Mesothelial cell of epicardium (in vitro differentiated cells): ENCODE results near the gene PPP1R7. TPM values are rescaled to one million over a fixed set of nuclear protein-coding genes. Genes with fewer than 3 reads are reported as not detected.

Experiments
- DNase-seq, 2 experiments: peaks; one replicate each; pipeline ENCODE4 v3.0.0; 2021; ENCODE audit warnings: low spot score in 2 of 2; ENCODE audit not compliant: unreplicated experiment in 2 of 2
- H3K27ac Mint-ChIP-seq: 2 replicates; pipeline ENCODE4 v1.8.0; 2021; ENCODE audit warnings: mixed read lengths
- H3K27me3 Mint-ChIP-seq: 2 replicates; pipeline ENCODE4 v1.8.0; 2021; ENCODE audit warnings: low read depth, mixed read lengths
- H3K36me3 Mint-ChIP-seq: 2 replicates; pipeline ENCODE4 v1.8.0; 2021; ENCODE audit warnings: mixed read lengths
- H3K4me1 Mint-ChIP-seq: 2 replicates; pipeline ENCODE4 v1.8.0; 2021; ENCODE audit warnings: mixed read lengths
- H3K4me3 Mint-ChIP-seq: 2 replicates; pipeline ENCODE4 v1.8.0; 2021; ENCODE audit warnings: mild to moderate bottlenecking, moderate library complexity, mixed read lengths
- H3K9me3 Mint-ChIP-seq: 2 replicates; pipeline ENCODE4 v1.8.0; 2021; ENCODE audit warnings: mixed read lengths
- total RNA-seq: library from RNA; stranded (reverse); gene quantifications from 3 replicates; pipeline ENCODE4 v1.2.1, GENCODE V29; 2021
- TF ChIP-seq, protein P1 (sequence below): fragments of 200-600 bp; sonication (generic); IDR thresholded peaks from one replicate; pipeline ENCODE4 v1.5.0; 2021; ENCODE audit warnings: antibody characterized with exemption; ENCODE audit not compliant: unreplicated experiment

Gene PPP1R7
- total RNA-seq, 1 donor from 2014 or later, result 37.3 TPM

DNA sequence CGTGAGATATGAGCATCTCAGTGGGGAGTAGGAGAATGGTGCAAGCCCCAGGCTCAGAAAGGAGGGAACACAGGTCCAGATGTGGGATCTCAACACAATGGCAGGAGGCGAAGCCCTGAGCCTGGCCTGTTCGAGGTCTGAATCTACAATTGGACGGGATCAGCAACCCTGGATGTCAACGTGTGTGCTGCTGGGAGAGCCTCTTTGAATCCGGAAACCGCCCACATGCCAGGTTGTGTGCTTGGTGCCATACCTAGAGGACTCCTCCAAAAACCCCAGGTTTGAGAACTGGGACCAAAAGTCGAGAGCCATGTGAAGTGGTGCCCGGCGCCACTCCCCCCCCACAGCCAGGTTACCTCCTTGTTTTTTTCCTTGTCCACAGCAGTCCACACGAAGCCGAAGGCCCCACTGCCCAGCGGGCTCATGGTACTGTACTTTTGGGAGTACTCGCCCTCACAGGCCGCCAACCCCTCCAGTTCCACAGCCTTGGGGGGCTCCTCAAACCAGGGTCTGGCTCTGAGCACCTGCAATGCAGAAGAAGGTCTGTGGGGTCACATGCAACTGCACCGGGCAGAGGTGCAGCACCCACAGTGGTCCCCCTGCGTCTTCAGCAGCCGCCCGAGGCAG lies 27.8 kb upstream of the PPP1R7 start:
- Mint-ChIP-seq H3K27me3 (no peaks in the 10 kb centered on the region), H3K4me1 (no peaks in the 10 kb centered on the region), H3K4me3 (no peak overlapping the region), H3K27ac (no peak overlapping the region), H3K36me3 (peaks cover 18% of the 10 kb centered on the region), H3K9me3 (peaks cover 5% of the 10 kb centered on the region)
- TF ChIP-seq, protein P1, sequence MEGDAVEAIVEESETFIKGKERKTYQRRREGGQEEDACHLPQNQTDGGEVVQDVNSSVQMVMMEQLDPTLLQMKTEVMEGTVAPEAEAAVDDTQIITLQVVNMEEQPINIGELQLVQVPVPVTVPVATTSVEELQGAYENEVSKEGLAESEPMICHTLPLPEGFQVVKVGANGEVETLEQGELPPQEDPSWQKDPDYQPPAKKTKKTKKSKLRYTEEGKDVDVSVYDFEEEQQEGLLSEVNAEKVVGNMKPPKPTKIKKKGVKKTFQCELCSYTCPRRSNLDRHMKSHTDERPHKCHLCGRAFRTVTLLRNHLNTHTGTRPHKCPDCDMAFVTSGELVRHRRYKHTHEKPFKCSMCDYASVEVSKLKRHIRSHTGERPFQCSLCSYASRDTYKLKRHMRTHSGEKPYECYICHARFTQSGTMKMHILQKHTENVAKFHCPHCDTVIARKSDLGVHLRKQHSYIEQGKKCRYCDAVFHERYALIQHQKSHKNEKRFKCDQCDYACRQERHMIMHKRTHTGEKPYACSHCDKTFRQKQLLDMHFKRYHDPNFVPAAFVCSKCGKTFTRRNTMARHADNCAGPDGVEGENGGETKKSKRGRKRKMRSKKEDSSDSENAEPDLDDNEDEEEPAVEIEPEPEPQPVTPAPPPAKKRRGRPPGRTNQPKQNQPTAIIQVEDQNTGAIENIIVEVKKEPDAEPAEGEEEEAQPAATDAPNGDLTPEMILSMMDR, result no peak
- DNase-seq, result no peak

DNA sequence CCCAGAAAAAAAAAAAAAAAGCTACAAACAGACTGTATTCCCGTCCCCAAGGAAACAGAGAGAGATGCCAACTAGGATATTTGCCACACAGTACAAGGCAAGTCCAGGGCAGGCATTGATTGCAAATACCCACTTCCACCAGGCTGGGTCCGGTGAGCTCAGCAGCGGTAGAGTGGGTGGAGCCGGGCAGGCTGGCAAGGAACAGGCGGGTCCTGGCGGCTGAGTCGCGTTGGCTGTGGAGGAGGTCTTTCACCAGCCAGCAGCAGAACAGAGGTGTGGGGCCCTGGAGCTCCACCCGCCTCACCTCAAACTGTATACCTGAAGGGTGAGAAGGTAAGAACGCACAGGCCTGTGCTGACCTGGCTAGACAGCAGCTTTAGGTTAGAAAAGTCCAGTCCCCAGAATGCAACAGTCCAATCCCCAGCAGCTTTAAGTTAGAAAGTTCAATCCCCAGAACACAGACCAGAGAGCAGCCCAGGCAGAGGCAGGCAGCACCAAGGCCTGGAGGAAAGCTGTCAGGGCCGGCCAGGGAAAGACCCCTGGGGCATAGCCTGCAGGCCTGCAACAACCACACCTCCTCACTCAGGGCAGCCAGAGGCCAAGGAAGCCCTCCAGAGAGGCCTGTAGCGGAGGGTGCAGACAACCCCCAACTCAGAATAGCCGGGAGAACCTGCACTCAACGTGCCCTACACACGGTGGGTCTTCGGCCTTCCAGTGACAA lies 26.3 kb upstream of the PPP1R7 start:
- DNase-seq, result no peak
- peaks cover 18% of the 10 kb centered on the region for H3K36me3 Mint-ChIP-seq

GRCh38 chr2:241125626-241126025 lies 24.6 kb upstream of the PPP1R7 start:
- DNase-seq, result no peak
- H3K9me3 Mint-ChIP-seq, result peaks cover 5% of the 10 kb centered on the region
- peaks cover 13% of the 10 kb centered on the region for H3K36me3 Mint-ChIP-seq
- no peak overlapping the region for H3K27ac Mint-ChIP-seq
- no peaks in the 10 kb centered on the region for H3K27me3 Mint-ChIP-seq
- H3K4me1 Mint-ChIP-seq, result no peaks in the 10 kb centered on the region
- H3K4me3 Mint-ChIP-seq, result no peak overlapping the region
- TF ChIP-seq, protein P1, result no peak

More for the DNA sequence above, 26.3 kb upstream of the PPP1R7 start:
- TF ChIP-seq, protein P1, result no peak
- Mint-ChIP-seq H3K4me3 (no peak overlapping the region), H3K4me1 (no peaks in the 10 kb centered on the region), H3K9me3 (peaks cover 5% of the 10 kb centered on the region), H3K27me3 (no peaks in the 10 kb centered on the region), H3K27ac (no peak overlapping the region)

- Mint-ChIP-seq H3K4me3 (no peak overlapping the region), H3K9me3 (peaks cover under 1% of the 10 kb centered on the region), H3K27ac (no peak overlapping the region), H3K36me3 (peaks cover 8% of the 10 kb centered on the region), H3K27me3 (no peaks in the 10 kb centered on the region), H3K4me1 (no peaks in the 10 kb centered on the region)
- TF ChIP-seq, protein P1, result no peak
- DNase-seq, result no peak
These were observed 24.1 kb upstream of the PPP1R7 start for GRCh38 chr2:241126201-241126611.

GRCh38 chr2:241126771-241127202 lies 23.5 kb upstream of the PPP1R7 start:
- no peaks in the 10 kb centered on the region for H3K4me1 Mint-ChIP-seq
- H3K4me3 Mint-ChIP-seq, result no peak overlapping the region
- H3K9me3 Mint-ChIP-seq, result no peaks in the 10 kb centered on the region
- DNase-seq, result no peak
- H3K27ac Mint-ChIP-seq, result no peak overlapping the region
- TF ChIP-seq, protein P1, result no peak
- H3K27me3 Mint-ChIP-seq, result no peaks in the 10 kb centered on the region
- peaks cover 2% of the 10 kb centered on the region for H3K36me3 Mint-ChIP-seq
